Measurements from ENCODE around the gene SHISAL1.

Gene SHISAL1

GRCh38 chr22:44215287-44215686 lies 97.5 kb downstream of the SHISAL1 start:
- H3K27ac ChIP-seq = no peak overlapping the region
- ChIA-PET CTCF (no interaction called here), POLR2A (ENCODE audit: low non-redundant PET) (no interaction called here)
- no peak for TF ChIP-seq CTCF (conservative IDR thresholded peaks at IDR 0.05; ENCODE audit: low read depth)
- DNase-seq (ENCODE audit: low spot score) = no peak

GRCh38 chr22:44214764-44215163 lies 98.0 kb downstream of the SHISAL1 start:
- TF ChIP-seq CTCF (conservative IDR thresholded peaks at IDR 0.05; ENCODE audit: low read depth) = no peak
- ChIA-PET CTCF (no interaction called here), POLR2A (ENCODE audit: low non-redundant PET) (no interaction called here)
- DNase-seq (ENCODE audit: low spot score) = no peak
- no peak overlapping the region for H3K27ac ChIP-seq

GRCh38 chr22:44214187-44214586 lies 98.6 kb downstream of the SHISAL1 start:
- POLR2A ChIA-PET (ENCODE audit: low non-redundant PET) = no interaction called here
- no peak for TF ChIP-seq CTCF (conservative IDR thresholded peaks at IDR 0.05; ENCODE audit: low read depth)
- no peak overlapping the region for H3K27ac ChIP-seq
- no peak for DNase-seq (ENCODE audit: low spot score)
- CTCF ChIA-PET = no interaction called here

GRCh38 chr22:44213489-44214043 lies 99.2 kb downstream of the SHISAL1 start:
- no peak for TF ChIP-seq CTCF (conservative IDR thresholded peaks at IDR 0.05; ENCODE audit: low read depth)
- ChIA-PET CTCF (no interaction called here), POLR2A (ENCODE audit: low non-redundant PET) (no interaction called here)
- DNase-seq (ENCODE audit: low spot score) = no peak
- H3K27ac ChIP-seq = no peak overlapping the region

- no peak for DNase-seq (ENCODE audit: low spot score)
- POLR2A ChIA-PET (ENCODE audit: low non-redundant PET) = no interaction called here
- CTCF ChIA-PET = no interaction called here
- no peak for TF ChIP-seq CTCF (conservative IDR thresholded peaks at IDR 0.05; ENCODE audit: low read depth)
- H3K27ac ChIP-seq = no peak overlapping the region
These were observed 99.8 kb downstream of the SHISAL1 start for GRCh38 chr22:44212936-44213335.

- TF ChIP-seq CTCF (conservative IDR thresholded peaks at IDR 0.05; ENCODE audit: low read depth) = no peak
- ChIA-PET POLR2A (ENCODE audit: low non-redundant PET) (no interaction called here), CTCF (no interaction called here)
- no peak for DNase-seq (ENCODE audit: low spot score)
- H3K27ac ChIP-seq = peak overlapping the region; percentile 11; the same call in 1 of the 2 replicates
These were observed 100.5 kb downstream of the SHISAL1 start for GRCh38 chr22:44211946-44212930.

Data from RWPE1 (cell line).